GM10847 (cell line): ENCODE data around the gene KLHL5.
A peak's percentile ranks its signal among the peaks of the same experiment; 100 is the strongest.

Source experiments
- POLR2A ChIP-seq: IDR thresholded peaks from 2 replicates; pipeline ENCODE4 v1.6.1; 2011; ENCODE audit not compliant: insufficient read length; ENCODE audit errors: extremely low read depth

The KLHL5 gene

DNA sequence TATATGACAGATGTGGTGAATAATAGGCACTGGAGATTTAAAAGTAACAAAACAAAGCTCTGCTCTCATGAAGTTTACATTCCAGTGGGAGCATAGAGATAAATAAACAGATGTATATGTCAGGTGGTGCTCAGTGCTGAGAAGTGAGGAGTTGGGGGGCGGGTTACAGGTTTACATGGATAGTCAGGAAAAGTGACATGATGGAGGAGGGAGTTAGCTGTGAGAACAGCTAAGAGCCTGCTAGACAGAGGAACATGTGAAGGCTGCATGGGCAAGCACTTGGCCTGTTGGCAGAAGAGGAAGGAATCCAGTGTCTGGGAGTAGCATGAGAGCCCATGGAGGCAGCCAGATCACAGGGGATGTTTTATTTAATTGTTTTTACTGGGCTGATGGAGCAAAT, 19.7 kb upstream of the KLHL5 start:
- TF ChIP-seq POLR2A: no peak

DNA sequence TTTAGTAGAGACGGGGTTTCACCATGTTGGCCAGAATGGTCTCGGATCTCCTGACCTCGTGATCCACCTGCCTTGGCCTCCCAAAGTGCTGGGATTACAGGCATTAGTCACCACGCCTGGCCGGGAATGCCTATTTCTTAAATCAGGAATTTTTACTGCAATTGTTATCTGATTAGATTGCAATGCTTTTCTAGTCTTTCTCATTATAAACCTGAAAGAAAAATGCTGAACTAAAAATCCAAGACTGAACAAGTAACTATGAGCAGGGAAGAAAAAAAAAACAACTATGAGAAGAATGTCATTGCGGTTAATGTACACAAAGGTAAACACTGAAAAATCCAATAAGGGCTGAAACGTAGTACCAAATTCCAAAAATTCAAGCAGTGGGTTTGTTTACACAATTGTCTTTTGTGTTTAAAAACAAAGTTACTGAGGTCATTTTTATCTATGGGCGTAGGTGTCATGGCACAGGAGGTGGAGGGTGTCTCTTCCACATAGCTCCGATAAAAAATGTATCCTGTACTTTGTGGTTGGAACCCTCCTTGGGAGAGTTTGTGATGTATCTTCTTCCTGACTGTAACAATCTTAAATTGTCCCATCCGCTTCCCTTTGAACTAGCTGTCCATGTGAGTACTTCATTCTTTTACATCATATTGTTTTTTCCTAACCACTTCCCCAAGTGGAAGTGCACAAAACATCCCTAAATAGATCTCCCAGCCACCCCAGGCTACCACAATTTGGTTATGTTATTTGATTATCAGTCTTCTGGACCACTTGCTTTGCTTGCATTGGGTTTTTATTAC, 18.8 kb upstream of the KLHL5 start:
- TF ChIP-seq POLR2A: no peak

- TF ChIP-seq POLR2A: no peak
These were observed 18.1 kb upstream of the KLHL5 start for GRCh38 chr4:39043861-39044363.

GRCh38 chr4:39044364-39044955, 17.6 kb upstream of the KLHL5 start:
- TF ChIP-seq POLR2A: peak; percentile 30

GRCh38 chr4:39044956-39045826, 16.8 kb upstream of the KLHL5 start:
- no peak for TF ChIP-seq POLR2A

DNA sequence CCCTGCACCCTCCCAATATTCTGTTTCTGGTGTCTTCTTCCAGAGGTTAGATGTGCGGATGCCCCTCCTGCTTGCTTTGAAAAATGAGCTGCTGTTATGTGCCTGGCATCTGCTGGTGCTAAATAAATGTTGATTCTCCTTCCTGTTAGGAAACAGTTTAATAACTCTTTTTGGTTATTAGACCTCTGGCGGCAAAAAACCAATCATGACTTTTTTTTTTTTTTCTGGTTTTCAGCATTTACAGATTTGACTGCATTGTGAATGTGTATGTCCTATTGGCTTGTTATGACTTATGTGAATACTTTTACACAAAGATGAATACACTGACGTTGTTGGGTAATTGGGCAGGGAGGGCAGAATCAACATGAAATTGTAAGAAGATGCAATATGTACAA, 16.2 kb upstream of the KLHL5 start:
- no peak for TF ChIP-seq POLR2A

DNA sequence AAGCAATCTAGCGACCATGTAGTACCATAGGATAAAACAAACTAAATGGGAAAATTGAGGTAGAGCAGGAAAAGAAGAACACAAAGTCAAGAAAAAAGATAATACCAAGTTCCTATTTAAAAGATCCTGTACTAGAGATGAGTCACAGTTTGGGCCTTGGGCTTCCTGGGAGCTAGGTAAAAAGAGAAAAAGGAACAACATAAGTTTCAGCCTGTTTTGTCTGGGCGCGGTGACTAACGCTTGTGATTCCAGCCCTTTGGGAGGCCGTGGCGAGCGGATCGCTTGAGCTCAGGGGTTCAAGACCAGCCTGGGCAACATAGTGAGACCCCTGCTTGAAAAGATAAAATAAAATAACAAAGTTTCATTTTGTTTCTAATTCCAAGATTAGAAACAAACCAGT, 15.8 kb upstream of the KLHL5 start:
- no peak for TF ChIP-seq POLR2A

DNA sequence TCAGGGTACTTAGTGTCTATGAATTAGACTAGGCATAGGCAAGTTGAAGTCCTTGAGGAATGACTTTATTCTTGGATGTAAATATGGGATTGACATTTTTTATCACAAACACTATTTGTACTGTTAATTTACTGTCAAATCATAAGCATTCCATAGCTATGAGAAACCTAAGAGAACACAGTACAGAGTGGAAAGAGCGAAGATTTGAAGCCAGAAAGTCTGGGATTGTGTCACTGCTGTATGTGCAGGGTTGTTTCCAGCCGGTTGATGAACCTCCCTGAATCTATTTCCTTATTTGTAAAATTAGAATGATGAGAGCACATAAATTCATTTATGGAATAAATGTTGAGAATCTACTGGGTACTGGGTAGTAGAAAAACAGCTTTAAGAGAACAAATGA, 14.4 kb upstream of the KLHL5 start:
- TF ChIP-seq POLR2A: no peak

DNA sequence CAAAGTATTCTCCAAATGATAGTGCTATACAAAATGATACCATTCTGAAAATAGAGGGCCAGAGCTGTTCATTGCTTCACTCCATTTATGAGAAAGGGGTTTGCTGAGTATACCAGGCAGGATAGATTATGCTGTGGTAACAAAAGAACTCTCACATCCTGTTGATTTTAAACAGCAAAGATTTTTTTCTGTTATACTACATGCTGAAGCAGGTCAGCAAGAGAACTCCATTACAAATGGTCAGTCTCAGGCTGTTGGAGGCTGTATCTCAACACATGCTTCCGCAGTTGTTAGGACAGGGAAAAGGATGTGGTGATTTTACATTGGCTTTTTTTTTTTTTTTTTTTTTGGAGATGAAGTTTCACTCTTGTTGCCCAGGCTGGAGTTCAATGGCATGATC, 13.7 kb upstream of the KLHL5 start:
- no peak for TF ChIP-seq POLR2A

DNA sequence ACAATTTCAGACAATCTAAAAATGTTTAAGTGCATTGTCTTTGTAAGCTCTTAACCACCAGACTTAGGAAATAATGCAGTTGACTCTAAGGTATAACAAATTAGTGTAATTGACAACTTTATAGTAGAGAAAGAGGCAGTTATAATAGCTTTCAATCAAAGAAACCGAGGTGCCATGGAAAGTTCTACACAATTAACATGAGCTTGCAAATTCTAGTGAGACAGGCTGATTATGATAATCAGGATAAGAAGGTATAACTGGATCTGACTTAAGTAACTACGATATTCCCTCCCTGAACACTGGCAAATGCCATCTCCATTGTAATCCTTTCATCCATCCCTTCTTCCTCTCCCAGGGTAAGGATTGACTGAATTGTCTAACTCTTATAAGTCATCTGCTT, 11.4 kb upstream of the KLHL5 start:
- no peak for TF ChIP-seq POLR2A

GRCh38 chr4:39051492-39051891, 10.5 kb upstream of the KLHL5 start:
- no peak for TF ChIP-seq POLR2A

GRCh38 chr4:39053983-39054382, 8.0 kb upstream of the KLHL5 start:
- TF ChIP-seq POLR2A: no peak

DNA sequence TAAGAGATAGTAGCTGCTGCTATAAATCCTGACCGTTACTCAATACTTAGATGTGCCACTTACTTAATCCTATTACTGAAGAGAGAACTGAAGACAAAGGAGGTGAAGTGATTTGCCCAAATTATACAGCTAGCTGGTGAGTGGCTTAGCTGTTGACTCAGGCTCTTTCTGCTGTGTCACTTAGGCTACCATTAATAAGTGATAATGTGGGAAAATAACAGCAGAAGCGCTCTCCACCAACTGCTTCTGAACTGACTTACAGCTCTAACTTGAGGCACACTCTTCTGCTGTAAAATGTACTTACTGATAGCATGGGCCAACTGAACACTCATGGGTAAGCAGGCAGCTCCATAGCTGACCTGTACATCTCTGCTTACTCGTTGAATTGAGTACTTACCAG, 7.5 kb upstream of the KLHL5 start:
- TF ChIP-seq POLR2A: no peak

DNA sequence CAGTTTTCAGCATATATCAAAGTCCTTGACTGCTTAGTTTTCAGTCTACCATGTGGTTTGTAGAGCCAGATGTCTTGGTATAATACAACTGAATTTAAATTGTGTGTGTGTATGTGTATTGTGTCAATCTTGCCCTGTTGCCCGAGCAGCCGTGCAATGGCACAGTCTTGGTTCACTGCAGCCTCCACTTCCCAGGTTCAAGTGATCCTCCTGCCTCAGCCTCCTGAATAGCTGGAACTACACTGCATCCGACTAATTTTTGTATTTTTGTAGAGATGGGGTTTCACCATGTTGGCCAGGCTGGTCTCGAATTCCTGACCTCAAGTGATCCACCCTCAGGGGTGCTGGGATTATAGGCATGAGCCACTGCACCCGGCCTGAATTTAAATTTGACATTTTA, 6.0 kb upstream of the KLHL5 start:
- no peak for TF ChIP-seq POLR2A

- no peak for TF ChIP-seq POLR2A
These were observed 575 bp upstream of the KLHL5 start for GRCh38 chr4:39061457-39061856.

GRCh38 chr4:39062770-39063097, 702 bp downstream of the KLHL5 start:
- no peak for TF ChIP-seq POLR2A
